Endothelial cell (in vitro differentiated cells): ENCODE results near the gene SZRD1. TPM values are rescaled to one million over a fixed set of nuclear protein-coding genes. Genes with fewer than 3 reads are reported as not detected.

Experiments
- DNase-seq: peaks from one replicate; pipeline ENCODE4 v3.0.0; 2021; ENCODE audit warnings: low spot score
- H3K27ac Mint-ChIP-seq: one replicate; pipeline ENCODE4 v1.8.0; 2021; ENCODE audit warnings: mixed read lengths, inconsistent platforms; ENCODE audit not compliant: unreplicated experiment
- H3K27me3 Mint-ChIP-seq: one replicate; pipeline ENCODE4 v1.8.0; 2021; ENCODE audit warnings: mild to moderate bottlenecking, moderate library complexity, mixed read lengths, inconsistent platforms; ENCODE audit not compliant: unreplicated experiment
- H3K36me3 Mint-ChIP-seq: one replicate; pipeline ENCODE4 v1.8.0; 2021; ENCODE audit warnings: mild to moderate bottlenecking, low read depth, mixed read lengths, inconsistent platforms; ENCODE audit not compliant: unreplicated experiment
- H3K4me1 Mint-ChIP-seq: one replicate; pipeline ENCODE4 v1.8.0; 2021; ENCODE audit warnings: mild to moderate bottlenecking, mixed read lengths, inconsistent platforms; ENCODE audit not compliant: unreplicated experiment
- H3K4me3 Mint-ChIP-seq: one replicate; pipeline ENCODE4 v1.8.0; 2021; ENCODE audit warnings: mild to moderate bottlenecking, mixed read lengths, inconsistent platforms; ENCODE audit not compliant: unreplicated experiment
- H3K9me3 Mint-ChIP-seq: one replicate; pipeline ENCODE4 v1.8.0; 2021; ENCODE audit warnings: mixed read lengths, inconsistent platforms; ENCODE audit not compliant: unreplicated experiment
- CTCF ChIP-seq: fragments of 200-600 bp; sonication (generic); IDR thresholded peaks from one replicate; pipeline ENCODE4 v1.5.0; 2021; ENCODE audit warnings: antibody characterized with exemption; ENCODE audit not compliant: unreplicated experiment
- long read RNA-seq: library from polyadenylated mRNA; unstranded; transcript quantifications from one replicate; pipeline ENCODE4 v2.0.0, GENCODE V29; 2020; ENCODE audit not compliant: unreplicated experiment
- total RNA-seq: library from RNA; stranded (reverse); fragmentation: NEBNext Ultra II Directional; extraction: Animal tissue kit (Norgen Biotek cat#: 25700); gene quantifications from one replicate; pipeline ENCODE4 v1.2.1, GENCODE V29; 2021; ENCODE audit not compliant: unreplicated experiment

The SZRD1 gene, protein sequence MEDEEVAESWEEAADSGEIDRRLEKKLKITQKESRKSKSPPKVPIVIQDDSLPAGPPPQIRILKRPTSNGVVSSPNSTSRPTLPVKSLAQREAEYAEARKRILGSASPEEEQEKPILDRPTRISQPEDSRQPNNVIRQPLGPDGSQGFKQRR
- 127 TPM for total RNA-seq
- long read RNA-seq, transcript SZRD1-210 (3 exons, 3,401 nt), result minor isoform, 5 of 22 reads
- long read RNA-seq, transcript SZRD1-201 (4 exons, 3,636 nt), result major isoform, 7 of 22 reads
- long read RNA-seq, transcript SZRD1-202 (3 exons, 3,447 nt), result minor isoform, 5 of 22 reads
- long read RNA-seq, partial matches to known transcripts, result 0 of 22 reads
- long read RNA-seq, other reads (novel, unspliced or antisense), result 3 of 22 reads

DNA sequence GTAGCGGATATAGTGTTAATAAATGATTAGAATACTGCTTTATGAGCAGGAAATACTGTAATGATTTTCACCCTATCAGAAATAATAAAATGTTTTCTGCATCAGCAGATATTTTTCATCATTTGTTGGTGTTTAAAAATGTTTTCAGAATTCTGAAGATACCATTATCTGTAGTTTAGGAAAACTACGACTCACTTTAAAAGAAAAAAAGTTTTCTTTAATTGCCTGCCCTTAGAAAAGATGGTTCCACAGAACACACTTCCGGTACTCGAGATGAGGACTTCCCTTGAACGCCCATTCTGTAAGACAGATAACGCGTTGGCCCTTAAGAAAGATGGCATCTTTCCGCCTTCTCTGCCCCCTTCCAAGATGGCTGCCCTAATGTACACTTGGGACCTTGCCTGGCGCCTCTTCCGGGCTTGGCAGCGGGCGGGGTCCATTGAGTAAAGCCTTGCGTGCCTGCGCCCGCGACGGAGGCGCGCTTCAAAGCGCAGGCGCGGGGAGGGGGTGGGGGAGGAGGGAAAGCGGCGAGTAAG lies at the start of gene SZRD1:
TSS of gene SZRD1 (plus strand) at position 521 of the 536 bp plus-strand sequence. CDS start 16 bp downstream, outside the sequence.
- peak within 1 kb of the TSS; percentile 97 for H3K4me3 Mint-ChIP-seq
- H3K27me3 Mint-ChIP-seq, result peaks cover 3% of the 10 kb centered on the region
- DNase-seq, result peak; percentile 90
- no peaks in the 10 kb centered on the region for H3K9me3 Mint-ChIP-seq
- peak within 1 kb of the TSS; percentile 95 for H3K27ac Mint-ChIP-seq
- peaks cover 7% of the 10 kb centered on the region for H3K36me3 Mint-ChIP-seq
- no peak for TF ChIP-seq CTCF
- peaks cover 22% of the 10 kb centered on the region for H3K4me1 Mint-ChIP-seq

- H3K4me3 Mint-ChIP-seq, result no peak overlapping the region
- no peak for TF ChIP-seq CTCF
- DNase-seq, result no peak
- H3K27ac Mint-ChIP-seq, result no peak overlapping the region
- H3K36me3 Mint-ChIP-seq, result no peaks in the 10 kb centered on the region
- no peaks in the 10 kb centered on the region for H3K9me3 Mint-ChIP-seq
- H3K4me1 Mint-ChIP-seq, result peaks cover 3% of the 10 kb centered on the region
- H3K27me3 Mint-ChIP-seq, result no peaks in the 10 kb centered on the region
Observed at GRCh38 chr1:16318555-16318954, 48.5 kb upstream of the SZRD1 start.

DNA sequence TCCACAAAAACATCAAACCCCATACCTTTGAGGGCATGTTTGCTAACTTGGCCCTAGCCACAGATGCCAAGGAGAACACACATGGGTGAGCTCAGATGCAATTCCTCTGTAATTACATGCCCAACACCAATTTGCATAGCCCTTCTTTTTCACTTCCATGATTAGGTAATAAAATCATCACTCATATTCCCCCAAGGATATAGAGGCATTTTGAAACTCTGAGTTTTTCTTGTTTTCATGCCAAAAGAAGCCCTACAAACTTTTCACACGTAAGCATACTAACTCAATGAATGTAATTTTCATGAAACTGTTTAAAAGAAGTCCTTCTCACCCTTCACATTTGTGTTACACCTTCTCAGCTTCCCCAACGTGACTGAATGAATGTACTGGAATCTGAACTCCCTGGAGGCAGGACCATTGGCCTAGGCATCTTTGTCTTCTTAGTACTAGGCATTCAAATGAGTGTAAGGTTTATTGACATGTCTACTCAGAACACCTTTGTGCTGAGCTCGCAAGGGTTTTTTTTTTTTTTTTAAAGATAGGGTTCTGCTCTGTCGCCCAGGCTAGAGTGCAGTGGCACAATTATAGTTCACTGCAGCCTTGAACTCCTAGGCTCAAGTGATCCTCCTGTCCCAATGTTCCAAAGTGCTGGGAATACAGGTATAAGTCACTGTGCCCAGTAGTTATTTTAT lies 45.7 kb upstream of the SZRD1 start:
- Mint-ChIP-seq H3K27me3 (no peaks in the 10 kb centered on the region), H3K4me3 (no peak overlapping the region), H3K36me3 (no peaks in the 10 kb centered on the region), H3K27ac (no peak overlapping the region), H3K9me3 (no peaks in the 10 kb centered on the region), H3K4me1 (peaks cover 3% of the 10 kb centered on the region)
- no peak for DNase-seq
- no peak for TF ChIP-seq CTCF

DNA sequence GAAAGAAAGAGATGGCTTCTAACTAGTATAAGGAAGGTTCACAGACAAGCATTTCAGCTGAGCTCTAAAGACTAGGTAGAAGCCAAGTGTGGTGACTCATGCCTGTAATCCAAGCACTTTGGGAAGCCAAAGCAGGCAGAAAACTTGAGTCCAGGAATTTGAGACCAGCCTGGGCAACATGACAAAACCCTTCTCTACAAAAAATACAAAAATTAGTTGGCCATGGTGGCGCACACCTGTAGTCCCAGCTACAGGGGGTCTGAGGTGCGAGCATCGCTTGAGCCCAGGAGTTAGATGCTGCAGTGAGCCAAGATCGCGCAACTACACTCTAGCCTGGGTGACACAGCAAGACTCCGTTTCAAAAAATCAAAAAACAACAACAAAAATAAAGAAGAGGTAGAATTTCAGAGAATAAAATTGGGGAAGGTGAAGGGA lies 42.6 kb upstream of the SZRD1 start:
- no peak overlapping the region for H3K27ac Mint-ChIP-seq
- TF ChIP-seq CTCF, result no peak
- no peak for DNase-seq

More for the DNA sequence above, 42.6 kb upstream of the SZRD1 start:
- H3K4me1 Mint-ChIP-seq, result peaks cover 7% of the 10 kb centered on the region
- no peak overlapping the region for H3K4me3 Mint-ChIP-seq
- no peaks in the 10 kb centered on the region for H3K9me3 Mint-ChIP-seq
- no peaks in the 10 kb centered on the region for H3K27me3 Mint-ChIP-seq
- peaks cover 5% of the 10 kb centered on the region for H3K36me3 Mint-ChIP-seq
